ENCODE results near the gene SUGT1.
"Not testable (repeated sequence)": the region's sequence is repeated elsewhere in the genome, so short reads cannot be mapped to it uniquely, and the experiment has no call there.

DNA sequence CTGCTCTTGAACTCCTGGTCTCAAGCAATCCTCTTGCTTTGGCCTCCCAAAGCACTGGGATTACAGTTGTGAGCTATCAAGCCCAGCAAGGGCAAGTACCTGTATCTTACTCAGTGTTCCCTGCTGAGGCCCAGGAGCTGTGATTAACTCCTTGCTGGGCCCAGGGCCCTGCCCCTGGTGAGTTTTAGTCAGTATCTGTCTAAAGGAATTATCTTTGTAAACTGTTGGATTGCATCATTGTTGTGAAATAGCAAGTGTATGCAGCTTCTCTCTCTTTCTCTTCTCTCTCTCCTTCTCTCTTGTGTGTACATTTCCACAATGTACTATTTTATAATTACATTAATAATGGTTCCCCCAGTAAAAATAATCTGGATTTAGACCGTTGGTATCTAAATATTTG lies 45.8 kb upstream of the SUGT1 start:
- TF ChIP-seq CTCF (conservative IDR thresholded peaks at IDR 0.05; ENCODE audit: low read depth in 2 of 2); POLR2AphosphoS5 (IDR thresholded peaks at IDR 0.05; ENCODE audit: low read depth): not testable (repeated sequence)

Measured in GM23338 (cell line).